ENCODE results near the gene CNBD2.

The CNBD2 gene

DNA sequence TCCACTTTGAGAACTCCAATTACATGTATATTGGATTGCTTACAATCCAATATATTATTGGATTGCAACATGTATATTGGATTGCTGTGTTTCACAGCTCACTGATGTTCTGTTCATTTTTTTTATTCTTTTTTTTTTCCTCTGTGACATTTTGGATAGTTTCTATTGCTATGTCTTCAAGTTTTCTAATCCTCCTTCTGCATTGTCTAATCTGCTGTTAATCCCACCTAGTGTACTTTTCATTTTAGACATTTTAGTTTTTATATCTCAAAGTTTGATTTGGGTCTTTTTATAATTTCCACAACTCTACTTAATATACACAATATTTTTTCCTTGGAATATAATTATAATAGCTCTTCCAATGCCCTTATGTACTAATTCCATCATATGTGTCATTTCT lies 34.5 kb downstream of the CNBD2 start:
- H3K36me3 ChIP-seq (ENCODE audit: insufficient read depth, low read length), result no peaks in the 10 kb centered on the region
- H3K27ac ChIP-seq, result no peak overlapping the region
- no peak overlapping the region for H3K9ac ChIP-seq (ENCODE audit: insufficient read length)
- H3K4me3 ChIP-seq, result no peak overlapping the region
- DNase-seq (ENCODE audit: low read depth, low spot score), result no peak
- no peaks in the 10 kb centered on the region for H3K9me3 ChIP-seq (ENCODE audit: low read depth, low read length)
- TF ChIP-seq EZH2 (IDR thresholded peaks at IDR 0.05), result no peak
- TF ChIP-seq FOXP2 (optimal IDR thresholded peaks at IDR 0.05; ENCODE audit: control extremely low read depth, extremely low read length, insufficient read depth), result no peak
- TF ChIP-seq POLR2AphosphoS5 (IDR thresholded peaks at IDR 0.05; ENCODE audit: borderline replicate concordance, low read depth, low read length), result no peak

DNA sequence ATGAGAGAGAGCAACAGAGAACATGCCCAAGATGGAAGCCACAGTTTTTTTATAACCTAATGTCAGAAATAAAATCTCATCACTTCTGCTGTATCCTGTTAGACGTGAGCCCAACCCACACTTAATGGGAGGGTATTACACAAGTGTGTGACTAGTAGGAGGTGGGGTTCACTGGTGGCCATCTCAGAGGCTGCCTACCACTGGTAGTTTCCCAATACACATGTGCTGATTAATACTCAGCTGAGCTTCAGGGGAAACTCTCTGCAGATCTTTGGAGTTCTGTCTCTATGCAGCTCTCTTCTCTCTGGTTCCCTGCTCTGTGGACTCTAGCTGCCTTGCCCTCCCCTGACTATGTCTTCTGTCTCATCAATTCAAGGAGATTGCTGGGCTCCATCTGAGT lies 35.7 kb downstream of the CNBD2 start:
- DNase-seq (ENCODE audit: low read depth, low spot score), result no peak

DNA sequence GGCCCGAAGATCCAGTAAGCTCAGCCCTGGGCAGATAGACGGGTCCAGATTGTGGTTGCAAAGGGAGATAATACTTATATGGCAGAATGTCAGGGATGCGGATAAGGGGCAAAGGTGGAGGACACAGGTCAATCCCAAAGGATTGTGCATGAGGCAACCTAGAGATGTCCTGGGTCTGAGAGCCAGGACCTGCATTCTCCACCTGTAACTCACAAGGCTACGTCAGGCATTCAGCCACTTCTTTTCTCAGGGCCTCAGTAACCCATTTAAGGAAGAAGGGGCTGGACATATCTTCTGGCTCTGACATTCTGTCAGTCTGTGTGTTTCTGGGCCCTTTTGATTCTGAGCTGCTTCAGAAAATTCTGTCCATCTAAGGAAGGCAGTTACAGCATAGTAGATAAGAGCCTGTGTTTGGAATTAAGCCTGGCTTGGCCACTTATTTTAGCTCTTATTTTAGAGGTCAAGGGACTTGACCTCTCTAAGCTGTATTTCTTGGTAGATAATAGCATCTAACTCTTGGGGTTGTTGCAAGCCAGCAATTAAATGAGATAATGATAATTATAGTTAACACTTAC lies 40.2 kb downstream of the CNBD2 start:
- H3K36me3 ChIP-seq (ENCODE audit: insufficient read depth, low read length), result no peaks in the 10 kb centered on the region
- no peaks in the 10 kb centered on the region for H3K9me3 ChIP-seq (ENCODE audit: low read depth, low read length)
- H3K27ac ChIP-seq, result no peak overlapping the region
- H3K9ac ChIP-seq (ENCODE audit: insufficient read length), result no peak overlapping the region
- no peak overlapping the region for H3K4me3 ChIP-seq
- no peak for DNase-seq (ENCODE audit: low read depth, low spot score)
- TF ChIP-seq POLR2AphosphoS5 (IDR thresholded peaks at IDR 0.05; ENCODE audit: borderline replicate concordance, low read depth, low read length) (no peak), EZH2 (IDR thresholded peaks at IDR 0.05) (no peak), FOXP2 (optimal IDR thresholded peaks at IDR 0.05; ENCODE audit: control extremely low read depth, extremely low read length, insufficient read depth) (no peak)

More for the DNA sequence above, 35.7 kb downstream of the CNBD2 start:
- Histone ChIP-seq H3K27ac (no peak overlapping the region), H3K9ac (ENCODE audit: insufficient read length) (no peak overlapping the region), H3K36me3 (ENCODE audit: insufficient read depth, low read length) (no peaks in the 10 kb centered on the region), H3K4me3 (no peak overlapping the region), H3K9me3 (ENCODE audit: low read depth, low read length) (no peaks in the 10 kb centered on the region)
- TF ChIP-seq FOXP2 (optimal IDR thresholded peaks at IDR 0.05; ENCODE audit: control extremely low read depth, extremely low read length, insufficient read depth), result no peak
- no peak for TF ChIP-seq POLR2AphosphoS5 (IDR thresholded peaks at IDR 0.05; ENCODE audit: borderline replicate concordance, low read depth, low read length)
- TF ChIP-seq EZH2 (IDR thresholded peaks at IDR 0.05), result no peak

DNA sequence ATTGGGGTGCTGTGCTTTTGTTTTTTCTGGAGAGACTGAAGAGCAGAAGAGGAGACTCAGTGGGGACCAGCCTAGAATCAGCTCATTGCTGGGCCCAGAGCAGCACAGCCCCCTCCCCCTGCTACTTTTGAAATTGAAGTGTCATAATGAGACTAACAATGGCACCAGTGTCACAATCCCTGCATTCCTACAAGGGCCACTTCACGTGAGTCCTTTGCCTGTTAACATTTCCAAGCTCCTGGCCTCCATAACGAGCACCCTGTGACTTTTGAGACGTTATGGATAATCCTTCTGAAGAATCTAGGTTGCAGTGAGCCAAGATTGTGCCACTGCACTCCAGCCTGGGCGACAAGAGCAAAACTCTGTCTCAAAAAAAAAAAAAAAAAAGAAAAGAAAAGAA lies 41.7 kb downstream of the CNBD2 start:
- no peak overlapping the region for H3K27ac ChIP-seq
- no peak overlapping the region for H3K9ac ChIP-seq (ENCODE audit: insufficient read length)

DNA sequence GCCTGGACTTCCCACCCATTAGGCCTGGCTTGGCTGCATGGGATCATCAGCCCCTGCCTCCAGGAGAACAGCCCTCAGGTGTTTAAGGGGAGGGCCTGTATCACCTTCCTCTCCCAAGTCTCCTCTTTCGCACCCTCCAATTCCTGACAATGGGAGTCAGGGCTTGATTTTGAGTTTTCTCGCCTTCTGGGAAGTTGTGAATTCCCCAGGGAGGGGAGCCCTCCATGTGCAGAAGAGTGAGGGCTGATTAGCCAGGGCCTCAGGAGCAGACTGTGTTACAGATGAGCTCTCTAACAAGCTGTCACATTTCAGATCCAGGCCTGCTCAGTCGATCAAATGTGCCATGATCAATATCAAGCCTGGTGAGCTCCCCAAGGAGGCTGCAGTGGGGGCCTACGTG lies 42.4 kb downstream of the CNBD2 start:
- H3K4me3 ChIP-seq, result no peak overlapping the region
- H3K36me3 ChIP-seq (ENCODE audit: insufficient read depth, low read length), result no peaks in the 10 kb centered on the region
- DNase-seq (ENCODE audit: low read depth, low spot score), result no peak
- H3K9ac ChIP-seq (ENCODE audit: insufficient read length), result no peak overlapping the region
- H3K27ac ChIP-seq, result no peak overlapping the region
- TF ChIP-seq FOXP2 (optimal IDR thresholded peaks at IDR 0.05; ENCODE audit: control extremely low read depth, extremely low read length, insufficient read depth), result no peak
- no peak for TF ChIP-seq POLR2AphosphoS5 (IDR thresholded peaks at IDR 0.05; ENCODE audit: borderline replicate concordance, low read depth, low read length)
- no peak for TF ChIP-seq EZH2 (IDR thresholded peaks at IDR 0.05)
- H3K9me3 ChIP-seq (ENCODE audit: low read depth, low read length), result no peaks in the 10 kb centered on the region

More for the DNA sequence above, 41.7 kb downstream of the CNBD2 start:
- Histone ChIP-seq H3K9me3 (ENCODE audit: low read depth, low read length) (no peaks in the 10 kb centered on the region), H3K36me3 (ENCODE audit: insufficient read depth, low read length) (no peaks in the 10 kb centered on the region), H3K4me3 (no peak overlapping the region)
- no peak for DNase-seq (ENCODE audit: low read depth, low spot score)
- TF ChIP-seq FOXP2 (optimal IDR thresholded peaks at IDR 0.05; ENCODE audit: control extremely low read depth, extremely low read length, insufficient read depth) (no peak), EZH2 (IDR thresholded peaks at IDR 0.05) (no peak), POLR2AphosphoS5 (IDR thresholded peaks at IDR 0.05; ENCODE audit: borderline replicate concordance, low read depth, low read length) (no peak)

DNA sequence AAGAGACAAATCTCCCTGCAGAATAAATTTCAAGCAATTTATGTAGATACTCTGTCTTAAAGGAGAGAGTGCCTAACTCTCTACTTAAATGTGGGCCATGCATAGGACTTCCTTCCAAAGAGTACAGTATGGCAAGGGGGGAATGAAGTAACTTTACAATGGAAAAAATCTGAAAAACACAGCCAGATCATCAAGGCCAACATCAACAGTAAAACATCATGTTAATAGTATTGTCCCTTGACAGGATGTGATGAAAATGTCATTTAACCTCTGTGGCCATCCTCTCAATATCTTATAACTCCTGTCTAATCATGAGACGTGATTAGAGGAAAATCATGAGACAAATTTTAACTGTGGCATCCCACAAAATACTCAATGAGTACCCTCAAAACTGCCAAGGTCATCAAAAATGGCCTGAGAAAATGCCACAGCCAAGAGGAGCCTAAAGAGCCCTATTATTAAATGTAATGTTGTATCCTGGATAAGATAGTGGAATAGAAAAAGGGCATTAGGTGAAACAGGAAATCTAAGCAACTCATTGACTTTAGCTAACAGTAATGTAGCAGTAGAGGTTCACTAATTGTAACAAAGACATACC lies 47.5 kb downstream of the CNBD2 start:
- H3K9ac ChIP-seq (ENCODE audit: insufficient read length), result no peak overlapping the region

DNA sequence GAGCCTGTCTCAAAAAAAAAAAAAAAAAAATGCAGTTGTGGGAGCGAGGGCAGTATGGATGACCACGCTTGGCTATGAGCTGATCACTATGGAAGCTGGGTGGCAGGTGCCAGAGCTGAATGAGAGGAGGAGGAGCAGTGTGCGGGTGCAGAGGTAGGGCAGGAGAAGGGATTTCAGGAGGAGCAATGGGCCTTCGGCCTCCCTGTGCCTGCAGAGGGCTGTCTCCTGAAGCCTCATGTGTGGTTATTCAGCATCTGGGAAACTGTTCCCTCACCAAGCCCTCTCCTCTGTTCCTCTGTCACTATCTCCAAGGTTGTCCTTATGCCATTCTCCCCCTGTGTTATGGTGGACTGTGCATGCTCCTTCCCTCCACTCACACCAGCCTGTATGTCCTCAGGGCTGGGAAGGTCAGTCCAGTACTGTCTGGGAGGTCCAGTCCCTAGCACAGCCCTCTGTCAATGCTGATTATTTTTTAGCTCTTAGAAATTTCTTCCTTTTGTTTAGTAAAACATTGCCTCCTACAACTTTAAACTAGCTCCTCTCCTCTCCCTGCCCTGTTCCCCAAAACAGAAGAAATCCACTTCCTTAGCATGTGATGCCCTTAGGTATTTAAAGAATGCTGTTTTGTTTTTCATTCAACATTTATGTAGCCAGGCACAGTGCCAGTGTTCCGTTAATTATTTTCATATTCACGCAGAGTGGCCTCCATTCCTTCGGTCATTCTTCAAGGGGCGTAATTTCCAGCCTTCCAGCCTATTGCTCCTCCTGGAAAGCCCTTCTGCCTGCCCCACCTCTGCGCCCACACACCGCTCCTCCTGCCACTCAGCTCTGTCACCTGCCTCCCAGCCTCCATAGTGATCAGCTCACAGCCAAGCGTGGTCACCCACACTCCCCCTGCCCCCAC lies 48.9 kb downstream of the CNBD2 start:
- Histone ChIP-seq H3K36me3 (ENCODE audit: insufficient read depth, low read length) (no peaks in the 10 kb centered on the region), H3K27ac (peak overlapping the region; percentile 29; the same call in 1 of the 2 replicates), H3K9ac (ENCODE audit: insufficient read length) (peak overlapping the region; percentile 38), H3K9me3 (ENCODE audit: low read depth, low read length) (no peaks in the 10 kb centered on the region), H3K4me3 (peak overlapping the region; percentile 34; the same call in 1 of the 2 replicates)
- DNase-seq (ENCODE audit: low read depth, low spot score), result no peak
- TF ChIP-seq POLR2AphosphoS5 (IDR thresholded peaks at IDR 0.05; ENCODE audit: borderline replicate concordance, low read depth, low read length) (no peak), FOXP2 (optimal IDR thresholded peaks at IDR 0.05; ENCODE audit: control extremely low read depth, extremely low read length, insufficient read depth) (no peak), EZH2 (IDR thresholded peaks at IDR 0.05) (no peak)

More for the DNA sequence above, 47.5 kb downstream of the CNBD2 start:
- H3K9me3 ChIP-seq (ENCODE audit: low read depth, low read length), result no peaks in the 10 kb centered on the region
- no peak for DNase-seq (ENCODE audit: low read depth, low spot score)
- TF ChIP-seq POLR2AphosphoS5 (IDR thresholded peaks at IDR 0.05; ENCODE audit: borderline replicate concordance, low read depth, low read length) (no peak), FOXP2 (optimal IDR thresholded peaks at IDR 0.05; ENCODE audit: control extremely low read depth, extremely low read length, insufficient read depth) (no peak), EZH2 (IDR thresholded peaks at IDR 0.05) (no peak)
- no peaks in the 10 kb centered on the region for H3K36me3 ChIP-seq (ENCODE audit: insufficient read depth, low read length)
- H3K27ac ChIP-seq, result no peak overlapping the region
- H3K4me3 ChIP-seq, result no peak overlapping the region
